ENCODE measurements around the gene SH2D3A.

Gene SH2D3A

DNA sequence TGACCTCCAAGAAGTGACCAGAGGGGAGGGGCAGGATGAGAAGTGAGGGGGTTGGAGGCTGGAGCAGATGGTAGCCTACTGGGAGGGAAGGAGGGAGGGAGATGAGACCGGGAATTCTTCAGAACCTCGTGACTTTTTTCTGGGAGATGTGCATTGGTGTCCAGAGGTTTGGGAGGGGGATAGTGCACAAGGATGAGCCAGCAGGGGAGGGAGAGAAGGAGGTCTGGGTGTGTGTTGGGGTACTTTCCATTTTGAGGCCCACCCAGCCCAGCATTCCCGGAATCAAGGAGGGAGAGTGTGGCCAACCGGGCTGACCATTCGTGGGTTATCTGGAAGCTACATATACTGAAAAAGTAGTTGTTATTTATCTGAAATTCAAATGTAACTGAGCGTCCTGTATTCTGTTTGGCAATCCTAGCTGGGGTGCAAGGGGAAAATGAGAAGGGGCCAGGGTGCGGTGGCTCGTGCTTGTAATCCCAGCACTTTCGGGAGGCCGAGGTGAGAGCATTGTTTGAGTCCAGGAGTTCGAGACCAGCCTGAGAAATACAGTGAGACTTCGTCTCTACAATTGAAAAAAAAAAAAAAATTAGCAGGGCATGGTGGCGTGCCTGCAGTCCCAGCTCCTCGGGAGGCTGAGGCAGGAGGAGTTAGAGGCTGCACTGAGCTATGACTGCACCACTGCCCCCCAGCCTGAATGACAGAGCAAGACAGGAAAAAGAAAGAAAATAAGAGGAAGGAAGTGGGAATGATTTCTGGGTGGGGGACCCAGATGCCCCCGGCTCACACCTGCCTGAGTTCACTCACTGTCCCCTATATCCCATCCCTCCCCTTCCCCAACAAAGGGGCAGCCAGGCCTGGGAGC lies 42.4 kb downstream of the SH2D3A start:
- H3K27ac ChIP-seq = no peak overlapping the region
- no peak for TF ChIP-seq CTCF (IDR thresholded peaks at IDR 0.05)
- H3K4me3 ChIP-seq (ENCODE audit: low read depth in 1 of 2, low read length in 1 of 2) = no peak overlapping the region
- H3K4me1 ChIP-seq (ENCODE audit: control insufficient read depth in 1 of 2, insufficient read depth in 1 of 2, low read depth in 1 of 2, low read length in 1 of 2) = peaks cover 86 to 89% of the 10 kb centered on the region in 2 experiments
- no peaks in the 10 kb centered on the region for H3K36me3 ChIP-seq
- no peaks in the 10 kb centered on the region for H3K27me3 ChIP-seq
- no peaks in the 10 kb centered on the region for H3K9me3 ChIP-seq

- H3K27me3 ChIP-seq = no peaks in the 10 kb centered on the region
- peak overlapping the region; percentile 28 to 31 for H3K4me3 ChIP-seq (ENCODE audit: low read depth in 1 of 2, low read length in 1 of 2)
- no peaks in the 10 kb centered on the region for H3K9me3 ChIP-seq
- peak overlapping the region; percentile 84 for H3K27ac ChIP-seq
- TF ChIP-seq CTCF (IDR thresholded peaks at IDR 0.05) = no peak
- H3K36me3 ChIP-seq = no peaks in the 10 kb centered on the region
- peaks cover 76 to 80% of the 10 kb centered on the region in 2 experiments for H3K4me1 ChIP-seq (ENCODE audit: control insufficient read depth in 1 of 2, insufficient read depth in 1 of 2, low read depth in 1 of 2, low read length in 1 of 2)
These were observed 43.5 kb downstream of the SH2D3A start for GRCh38 chr19:6723738-6724137.

DNA sequence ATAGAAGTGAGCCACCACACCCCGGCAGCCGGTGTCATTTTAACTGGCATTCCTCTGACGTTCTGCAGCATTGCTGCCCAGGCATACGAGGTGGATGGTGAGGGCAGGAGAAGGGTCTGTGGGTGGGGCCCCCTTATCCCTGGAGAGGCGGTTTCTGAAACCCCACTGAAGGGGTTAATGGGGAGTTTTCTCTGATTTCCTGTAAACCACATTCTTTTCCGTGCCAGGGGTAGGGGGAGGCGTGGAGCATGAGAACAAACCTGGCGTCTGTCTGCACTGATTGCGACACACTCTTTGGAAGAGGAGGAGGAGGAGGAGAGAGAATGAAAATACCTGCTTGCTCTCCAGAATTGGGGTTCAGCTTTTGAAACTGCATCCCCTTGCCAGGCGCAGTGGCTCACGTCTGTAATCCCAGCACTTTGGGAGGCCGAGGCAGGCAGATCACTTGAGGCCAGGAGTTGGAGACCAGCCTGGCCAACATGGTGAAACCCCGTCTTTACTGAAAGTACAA lies 44.1 kb downstream of the SH2D3A start:
- Histone ChIP-seq H3K4me1 (ENCODE audit: control insufficient read depth in 1 of 2, insufficient read depth in 1 of 2, low read depth in 1 of 2, low read length in 1 of 2) (peaks cover 70 to 75% of the 10 kb centered on the region in 2 experiments), H3K27ac (peak overlapping the region; percentile 84), H3K4me3 (ENCODE audit: low read depth in 1 of 2, low read length in 1 of 2) (peak overlapping the region in 1 of 2 experiments; percentile 31)

GRCh38 chr19:6721773-6722172 lies 45.5 kb downstream of the SH2D3A start:
- peaks cover 60 to 61% of the 10 kb centered on the region in 2 experiments for H3K4me1 ChIP-seq (ENCODE audit: control insufficient read depth in 1 of 2, insufficient read depth in 1 of 2, low read depth in 1 of 2, low read length in 1 of 2)
- H3K36me3 ChIP-seq = no peaks in the 10 kb centered on the region
- H3K9me3 ChIP-seq = no peaks in the 10 kb centered on the region
- peaks cover 5% of the 10 kb centered on the region for H3K27me3 ChIP-seq
- no peak for TF ChIP-seq CTCF (IDR thresholded peaks at IDR 0.05)
- H3K4me3 ChIP-seq (ENCODE audit: low read depth in 1 of 2, low read length in 1 of 2) = peak overlapping the region in 1 of 2 experiments; percentile 14
- peak overlapping the region; percentile 84 for H3K27ac ChIP-seq

More for the DNA sequence above, 44.1 kb downstream of the SH2D3A start:
- TF ChIP-seq CTCF (IDR thresholded peaks at IDR 0.05) = no peak
- Histone ChIP-seq H3K9me3 (no peaks in the 10 kb centered on the region), H3K36me3 (no peaks in the 10 kb centered on the region), H3K27me3 (no peaks in the 10 kb centered on the region)

DNA sequence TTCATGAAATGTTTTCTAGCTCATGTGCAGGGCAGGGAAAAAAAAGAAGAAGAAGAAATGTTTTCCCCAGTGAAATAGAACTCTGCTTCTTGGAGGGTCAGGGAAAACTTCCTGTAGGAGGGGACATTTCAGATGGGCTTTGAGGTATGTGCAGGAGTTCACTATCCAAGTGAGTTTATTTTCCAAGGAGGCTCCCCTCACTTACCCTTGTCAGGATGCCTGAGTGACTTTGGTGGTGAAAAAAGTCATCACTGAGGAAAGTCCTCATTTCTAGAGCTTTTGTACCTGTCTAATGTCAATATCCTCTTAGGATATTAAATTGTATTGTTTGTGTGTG lies 46.1 kb downstream of the SH2D3A start:
- Histone ChIP-seq H3K27ac (peak overlapping the region; percentile 84), H3K27me3 (peaks cover 7% of the 10 kb centered on the region), H3K9me3 (no peaks in the 10 kb centered on the region), H3K4me1 (ENCODE audit: control insufficient read depth in 1 of 2, insufficient read depth in 1 of 2, low read depth in 1 of 2, low read length in 1 of 2) (peaks cover 59 to 60% of the 10 kb centered on the region in 2 experiments), H3K36me3 (no peaks in the 10 kb centered on the region), H3K4me3 (ENCODE audit: low read depth in 1 of 2, low read length in 1 of 2) (no peak overlapping the region)
- no peak for TF ChIP-seq CTCF (IDR thresholded peaks at IDR 0.05)

All from neutrophil (primary cell).